BLaER1 treated with 17β-estradiol and CSF1 and Interleukin-3, amounts not matched to agents 10 nM and 100 nM (cell line): ENCODE data around the gene TCEA2.

Experiments
- H3K27ac ChIP-seq, 11 experiments: shearing (Covaris generic); formaldehyde crosslinking; 2 replicates each; pipeline ENCODE4 v1.8.1; 2022
- H3K27me3 ChIP-seq, 11 experiments: shearing (Covaris generic); formaldehyde crosslinking; 2 replicates each; pipeline ENCODE4 v1.8.1; 2022
- H3K36me3 ChIP-seq, 11 experiments: shearing (Covaris generic); formaldehyde crosslinking; 2 replicates each; pipeline ENCODE4 v1.8.1; 2022
- H3K4me1 ChIP-seq, 10 experiments: shearing (Covaris generic); formaldehyde crosslinking; 2 replicates each; pipeline ENCODE4 v1.8.1; 2022
- H3K4me2 ChIP-seq, 11 experiments: shearing (Covaris generic); formaldehyde crosslinking; 2 replicates each; pipeline ENCODE4 v1.8.1; 2022
- H3K4me3 ChIP-seq, 10 experiments: shearing (Covaris generic); formaldehyde crosslinking; 2 replicates each; pipeline ENCODE4 v1.8.1; 2022
- H3K9ac ChIP-seq, 11 experiments: shearing (Covaris generic); formaldehyde crosslinking; 2 replicates each; pipeline ENCODE4 v1.8.1; 2022
- H3K9me3 ChIP-seq, 11 experiments: shearing (Covaris generic); formaldehyde crosslinking; replicated peaks in 1 of 11; 2 replicates each; pipeline ENCODE4 v1.8.1; 2022
- H4K20me1 ChIP-seq, 11 experiments: shearing (Covaris generic); formaldehyde crosslinking; 2 replicates each; pipeline ENCODE4 v1.8.1; 2022
- Cebpa-rat ChIP-seq, 11 experiments: shearing (Covaris generic); IDR thresholded peaks; 2 replicates each; pipeline ENCODE4 v1.8.1; 2022

The TCEA2 gene

GRCh38 chr20:64076061-64076997 is 13.3 kb downstream of the TCEA2 start:
- peak overlapping the region; percentile 78 to 95 (median 92) for H3K27ac ChIP-seq
- H3K9me3 ChIP-seq: no peaks in the 10 kb centered on the region
- H3K9ac ChIP-seq: peak overlapping the region; percentile 86 to 93 (median 91)
- peak overlapping the region; percentile 75 to 98 (median 88) for H3K4me3 ChIP-seq
- H3K4me2 ChIP-seq: peak overlapping the region; percentile 93 to 100 (median 99)
- TF ChIP-seq Cebpa-rat (IDR thresholded peaks at IDR 0.05): no peak
- H3K36me3 ChIP-seq: peaks cover 14 to 52% (median 43%) of the 10 kb centered on the region in 11 experiments
- peaks cover 61 to 93% (median 81%) of the 10 kb centered on the region in 10 experiments for H3K4me1 ChIP-seq
- peaks cover 44 to 78% (median 64%) of the 10 kb centered on the region in 11 experiments; a peak in 21 of 22 replicates for H4K20me1 ChIP-seq
- no peaks in the 10 kb centered on the region for H3K27me3 ChIP-seq

GRCh38 chr20:64077094-64077493 is 14.1 kb downstream of the TCEA2 start:
- Histone ChIP-seq H3K4me2 (peak overlapping the region; percentile 93 to 100 (median 99)), H3K27ac (peak overlapping the region; percentile 78 to 95 (median 92)), H4K20me1 (peaks cover 36 to 71% (median 60%) of the 10 kb centered on the region in 11 experiments; a peak in 21 of 22 replicates), H3K27me3 (no peaks in the 10 kb centered on the region), H3K4me1 (peaks cover 61 to 93% (median 81%) of the 10 kb centered on the region in 10 experiments), H3K9me3 (no peaks in the 10 kb centered on the region), H3K9ac (peak overlapping the region; percentile 86 to 93 (median 91)), H3K36me3 (peaks cover 14 to 47% (median 42%) of the 10 kb centered on the region in 11 experiments), H3K4me3 (peak overlapping the region; percentile 75 to 98 (median 88))
- no peak for TF ChIP-seq Cebpa-rat (IDR thresholded peaks at IDR 0.05)

- Histone ChIP-seq H3K36me3 (peaks cover 14 to 43% (median 38%) of the 10 kb centered on the region in 11 experiments), H3K9ac (peak overlapping the region; percentile 86 to 93 (median 91))
Measured at GRCh38 chr20:64077541-64077875, 14.5 kb downstream of the TCEA2 start.

GRCh38 chr20:64077876-64078551 is 15.0 kb downstream of the TCEA2 start:
- peaks cover 27 to 61% (median 51%) of the 10 kb centered on the region in 11 experiments; a peak in 21 of 22 replicates for H4K20me1 ChIP-seq
- H3K4me1 ChIP-seq: peaks cover 61 to 93% (median 81%) of the 10 kb centered on the region in 10 experiments
- H3K36me3 ChIP-seq: peaks cover 14 to 38% (median 33%) of the 10 kb centered on the region in 11 experiments
- no peak for TF ChIP-seq Cebpa-rat (IDR thresholded peaks at IDR 0.05)
- peaks cover 0 to 3% (median under 1%) of the 10 kb centered on the region in 11 experiments; a peak in 5 of 22 replicates for H3K27me3 ChIP-seq
- peak overlapping the region; percentile 85 to 95 (median 92); a peak in 21 of 22 replicates for H3K27ac ChIP-seq
- no peaks in the 10 kb centered on the region for H3K9me3 ChIP-seq
- peak overlapping the region; percentile 75 to 98 (median 88) for H3K4me3 ChIP-seq
- peak overlapping the region; percentile 86 to 93 (median 91) for H3K9ac ChIP-seq
- H3K4me2 ChIP-seq: peak overlapping the region; percentile 93 to 100 (median 99)

More at GRCh38 chr20:64077541-64077875, 14.5 kb downstream of the TCEA2 start:
- peaks cover 32 to 66% (median 56%) of the 10 kb centered on the region in 11 experiments; a peak in 21 of 22 replicates for H4K20me1 ChIP-seq
- H3K27me3 ChIP-seq: no peaks in the 10 kb centered on the region
- H3K27ac ChIP-seq: peak overlapping the region; percentile 78 to 95 (median 92)
- H3K4me1 ChIP-seq: peaks cover 61 to 93% (median 81%) of the 10 kb centered on the region in 10 experiments
- H3K9me3 ChIP-seq: no peaks in the 10 kb centered on the region
- peak overlapping the region; percentile 75 to 98 (median 88) for H3K4me3 ChIP-seq
- peak overlapping the region; percentile 93 to 100 (median 99) for H3K4me2 ChIP-seq
- TF ChIP-seq Cebpa-rat (IDR thresholded peaks at IDR 0.05): no peak

GRCh38 chr20:64078934-64079272 is 15.9 kb downstream of the TCEA2 start:
- H3K27ac ChIP-seq: peak overlapping the region; percentile 85 to 95 (median 92)
- H3K36me3 ChIP-seq: peaks cover 7 to 29% (median 24%) of the 10 kb centered on the region in 11 experiments
- peaks cover 18 to 57% (median 42%) of the 10 kb centered on the region in 11 experiments for H4K20me1 ChIP-seq
- peaks cover 3 to 12% (median 8%) of the 10 kb centered on the region in 11 experiments for H3K27me3 ChIP-seq
- peak overlapping the region; percentile 93 to 100 (median 99) for H3K4me2 ChIP-seq
- TF ChIP-seq Cebpa-rat (IDR thresholded peaks at IDR 0.05): no peak
- no peaks in the 10 kb centered on the region for H3K9me3 ChIP-seq
- H3K4me3 ChIP-seq: peak overlapping the region; percentile 75 to 98 (median 88)
- peaks cover 56 to 91% (median 79%) of the 10 kb centered on the region in 10 experiments for H3K4me1 ChIP-seq
- peak overlapping the region; percentile 86 to 93 (median 91) for H3K9ac ChIP-seq

GRCh38 chr20:64079273-64080012 is 16.4 kb downstream of the TCEA2 start, which contains the start of gene RGS19:
Gene RGS19, minus strand, starts transcription at chr20:64079518. Its CDS starts 2,632 bp downstream, at chr20:64076886.
- Histone ChIP-seq H3K4me1 (peaks cover 56 to 91% (median 79%) of the 10 kb centered on the region in 10 experiments), H3K36me3 (peaks cover 1 to 24% (median 19%) of the 10 kb centered on the region in 11 experiments; a peak in 20 of 22 replicates), H3K4me2 (peak within 1 kb of the TSS; percentile 97 to 100 (median 100)), H3K9ac (peak within 1 kb of the TSS; percentile 86 to 93 (median 91)), H3K27me3 (peaks cover 9 to 17% (median 14%) of the 10 kb centered on the region in 11 experiments), H3K27ac (peak within 1 kb of the TSS; percentile 85 to 95 (median 92)), H3K9me3 (no peaks in the 10 kb centered on the region), H4K20me1 (peaks cover 16 to 57% (median 39%) of the 10 kb centered on the region in 11 experiments; a peak in 21 of 22 replicates), H3K4me3 (peak within 1 kb of the TSS; percentile 75 to 98 (median 88))
- 0 out of 22 replicates have a peak, but pooled peaks of 1 of the 11 experiments have one; percentile 17 for TF ChIP-seq Cebpa-rat (IDR thresholded peaks at IDR 0.05)

GRCh38 chr20:64080013-64080812 is 17.2 kb downstream of the TCEA2 start, which contains the start of gene OPRL1:
Gene OPRL1, plus strand, starts transcription at chr20:64080082. Its CDS starts 12,639 bp downstream, at chr20:64092721.
- Histone ChIP-seq H3K27me3 (peaks cover 16 to 25% (median 21%) of the 10 kb centered on the region in 11 experiments), H3K9ac (peak within 1 kb of the TSS; percentile 86 to 93 (median 91)), H3K4me2 (peak within 1 kb of the TSS; percentile 97 to 100 (median 100)), H3K4me3 (peak within 1 kb of the TSS; percentile 75 to 98 (median 88)), H3K4me1 (peaks cover 52 to 86% (median 74%) of the 10 kb centered on the region in 10 experiments), H3K9me3 (no peaks in the 10 kb centered on the region), H3K36me3 (peaks cover 0 to 16% (median 12%) of the 10 kb centered on the region in 11 experiments; a peak in 17 of 22 replicates), H4K20me1 (peaks cover 16 to 56% (median 37%) of the 10 kb centered on the region in 11 experiments; a peak in 20 of 22 replicates), H3K27ac (peak within 1 kb of the TSS; percentile 85 to 95 (median 92))
- no peak for TF ChIP-seq Cebpa-rat (IDR thresholded peaks at IDR 0.05)
